C4-2B (cell line): ENCODE measurements around the gene ABHD17A.

Experiments used
- ZFX ChIP-seq: fragments of 450-650 bp; IDR thresholded peaks from 2 replicates; pipeline ENCODE4 v1.6.1; 2017
- TF ChIP-seq, protein P1 (sequence below): fragments of 450-650 bp; conservative IDR thresholded peaks from 2 replicates; pipeline ENCODE4 v1.5.1; 2017; ENCODE audit warnings: mild to moderate bottlenecking

DNA sequence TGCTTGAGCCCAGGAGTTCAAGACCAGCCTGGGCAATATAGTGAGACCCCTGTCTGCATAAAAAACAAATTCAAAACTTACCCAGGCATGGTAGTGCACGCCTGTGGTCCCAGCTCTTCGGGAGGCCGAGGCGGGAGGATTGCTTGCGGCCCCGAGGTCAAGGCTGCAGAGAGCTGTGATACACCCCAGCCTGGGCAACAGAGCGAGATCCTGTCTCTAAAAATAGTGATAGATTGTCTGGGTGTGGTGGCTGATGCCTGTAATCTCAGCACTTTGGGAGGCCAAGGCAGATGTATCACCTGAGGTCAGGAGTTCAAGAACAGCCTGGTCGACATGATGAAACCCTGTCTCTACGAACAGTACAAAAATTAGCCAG lies 18.0 kb downstream of the ABHD17A start:
- TF ChIP-seq, protein P1, sequence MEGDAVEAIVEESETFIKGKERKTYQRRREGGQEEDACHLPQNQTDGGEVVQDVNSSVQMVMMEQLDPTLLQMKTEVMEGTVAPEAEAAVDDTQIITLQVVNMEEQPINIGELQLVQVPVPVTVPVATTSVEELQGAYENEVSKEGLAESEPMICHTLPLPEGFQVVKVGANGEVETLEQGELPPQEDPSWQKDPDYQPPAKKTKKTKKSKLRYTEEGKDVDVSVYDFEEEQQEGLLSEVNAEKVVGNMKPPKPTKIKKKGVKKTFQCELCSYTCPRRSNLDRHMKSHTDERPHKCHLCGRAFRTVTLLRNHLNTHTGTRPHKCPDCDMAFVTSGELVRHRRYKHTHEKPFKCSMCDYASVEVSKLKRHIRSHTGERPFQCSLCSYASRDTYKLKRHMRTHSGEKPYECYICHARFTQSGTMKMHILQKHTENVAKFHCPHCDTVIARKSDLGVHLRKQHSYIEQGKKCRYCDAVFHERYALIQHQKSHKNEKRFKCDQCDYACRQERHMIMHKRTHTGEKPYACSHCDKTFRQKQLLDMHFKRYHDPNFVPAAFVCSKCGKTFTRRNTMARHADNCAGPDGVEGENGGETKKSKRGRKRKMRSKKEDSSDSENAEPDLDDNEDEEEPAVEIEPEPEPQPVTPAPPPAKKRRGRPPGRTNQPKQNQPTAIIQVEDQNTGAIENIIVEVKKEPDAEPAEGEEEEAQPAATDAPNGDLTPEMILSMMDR = no peak
- TF ChIP-seq ZFX = no peak
